Activated CD4-positive, alpha-beta T cell treated with anti-CD3 and anti-CD28 coated beads for 24 hours (primary cell): ENCODE results near the gene TRPM7.
"Not testable (repeated sequence)": the region's sequence is repeated elsewhere in the genome, so short reads cannot be mapped to it uniquely, and the experiment has no call there.

Experiments
- DNase-seq, 2 donors: peaks; one replicate each; pipeline ENCODE4 v3.0.0-alpha.2; 2020; ENCODE audit warnings: low read depth in 2 of 2

Gene TRPM7

DNA sequence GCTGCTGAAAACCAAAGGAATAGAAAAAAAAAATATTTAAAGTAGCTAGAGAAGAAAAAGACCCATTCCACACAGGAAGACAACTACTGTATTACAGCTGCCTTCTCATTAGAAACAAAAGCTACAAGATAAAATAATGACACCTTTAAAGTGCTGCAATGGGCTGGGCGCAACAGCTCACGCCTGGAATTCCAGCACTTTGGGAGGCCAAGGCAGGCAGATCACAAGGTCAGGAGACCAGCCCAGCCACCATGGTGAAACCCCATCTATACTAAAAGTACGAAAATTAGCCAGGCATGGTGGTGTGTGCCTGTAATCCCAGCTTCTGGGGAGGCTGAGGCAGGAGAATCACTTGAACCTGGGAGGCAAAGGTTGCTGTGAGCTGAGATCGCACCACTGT lies 31.0 kb downstream of the TRPM7 start:
- DNase-seq, result no peak

GRCh38 chr15:50653156-50653743 lies 33.3 kb downstream of the TRPM7 start:
- DNase-seq, result no peak

DNA sequence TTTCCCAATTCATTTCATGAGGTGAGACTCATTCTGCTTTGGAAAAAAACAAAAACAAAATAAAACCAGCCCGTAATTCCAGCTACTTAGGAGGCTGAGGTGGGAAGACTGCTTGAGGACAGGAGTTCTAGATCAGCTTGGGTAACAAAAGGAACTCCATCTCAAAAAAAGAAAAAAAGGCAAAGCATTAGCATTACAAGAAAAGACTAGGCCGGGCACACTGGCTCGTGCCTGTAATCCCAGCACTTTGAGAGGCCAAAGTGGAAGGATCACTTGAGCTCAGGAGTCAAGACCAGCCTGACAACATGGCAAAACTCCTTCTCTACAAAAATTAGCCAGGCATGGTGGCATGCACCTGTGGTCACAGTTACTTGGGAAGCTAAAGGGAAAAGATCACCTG lies 33.9 kb downstream of the TRPM7 start:
- DNase-seq, result no peak

GRCh38 chr15:50641318-50641717 lies 45.3 kb downstream of the TRPM7 start:
- no peak for DNase-seq

GRCh38 chr15:50636146-50636545 lies 50.5 kb downstream of the TRPM7 start:
- no peak for DNase-seq

GRCh38 chr15:50633653-50634052 lies 52.9 kb downstream of the TRPM7 start:
- no peak for DNase-seq

GRCh38 chr15:50628421-50628820 lies 58.2 kb downstream of the TRPM7 start:
- no peak for DNase-seq

DNA sequence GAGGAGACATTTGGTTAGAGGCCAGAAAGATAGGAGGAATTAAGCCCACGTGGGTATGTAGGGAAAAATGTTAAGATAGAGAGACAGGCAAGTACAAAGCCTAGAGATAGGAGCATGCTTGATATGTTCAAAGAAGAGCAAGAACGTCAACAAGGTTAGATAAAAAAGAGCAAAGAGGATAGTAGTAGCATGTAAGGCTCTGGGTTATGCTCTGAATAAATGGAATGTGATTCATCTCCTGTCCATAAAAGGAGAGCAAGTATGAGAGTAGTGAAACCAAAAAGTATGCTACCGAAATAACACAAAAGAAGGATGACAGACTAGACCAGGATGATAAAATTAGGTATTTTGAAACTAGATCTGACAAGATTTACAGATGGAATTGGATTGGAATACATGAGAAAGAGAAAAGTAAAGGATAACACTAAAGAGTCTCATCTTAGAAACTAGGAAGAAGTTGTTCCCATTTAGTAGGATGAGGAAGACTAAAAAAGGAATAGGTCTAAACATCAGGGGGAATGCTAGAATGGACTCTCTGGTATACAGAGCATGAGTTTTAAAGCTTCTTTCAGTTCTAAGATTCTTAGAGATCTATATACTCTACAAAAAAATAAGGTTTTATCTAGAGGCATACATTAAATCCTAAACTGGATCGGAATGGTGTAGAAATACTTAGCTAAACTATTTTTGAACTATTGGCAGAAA lies 59.1 kb downstream of the TRPM7 start:
- DNase-seq, result no peak

DNA sequence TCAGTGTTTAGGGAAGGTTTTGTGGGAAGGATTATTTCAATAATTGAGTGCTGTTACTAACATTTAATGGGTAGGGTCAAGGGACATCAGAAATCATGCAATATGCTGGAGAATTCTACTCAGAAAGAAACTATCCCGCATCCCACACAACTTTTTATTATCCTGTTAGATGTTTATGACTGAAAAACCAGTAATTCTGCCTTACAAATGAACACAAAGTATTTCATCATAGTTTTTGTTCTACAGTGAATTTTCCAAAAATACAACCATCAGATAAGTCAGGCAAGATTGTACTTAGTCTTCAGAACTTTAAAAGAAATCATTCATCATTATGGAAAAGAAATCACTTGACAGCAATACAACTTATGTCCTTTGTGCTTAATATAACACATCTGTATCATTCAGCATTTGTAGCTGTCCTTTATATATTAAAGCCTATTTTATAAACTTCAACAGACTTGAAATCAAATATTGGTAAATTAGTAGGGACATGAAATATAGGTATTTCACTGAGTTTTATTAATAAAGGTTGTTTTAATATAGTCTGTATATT lies 61.9 kb downstream of the TRPM7 start:
- DNase-seq, result no peak

GRCh38 chr15:50622361-50622943 lies 64.1 kb downstream of the TRPM7 start:
- not testable (repeated sequence) for DNase-seq

GRCh38 chr15:50616960-50617359 lies 69.6 kb downstream of the TRPM7 start:
- DNase-seq, result not testable (repeated sequence)

GRCh38 chr15:50616554-50616953 lies 70.0 kb downstream of the TRPM7 start:
- not testable (repeated sequence) for DNase-seq

DNA sequence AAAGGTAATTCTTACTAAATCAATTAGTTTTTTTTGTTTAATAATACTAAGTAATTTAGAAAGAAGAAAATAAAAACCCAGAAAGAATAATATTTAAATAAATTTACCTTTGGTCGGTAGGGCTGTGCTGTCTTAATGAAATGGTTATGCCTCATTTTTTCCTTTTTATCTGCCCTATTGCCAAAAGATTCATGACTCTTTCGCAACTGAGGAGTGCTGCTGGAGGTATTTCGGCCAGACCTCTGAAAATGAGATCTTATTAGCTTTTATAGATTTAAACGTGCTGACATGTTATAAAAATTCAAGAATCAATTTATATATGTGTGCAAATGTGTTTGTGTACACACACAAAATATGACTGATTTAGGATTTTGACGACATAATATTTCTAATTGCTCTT lies 73.0 kb downstream of the TRPM7 start:
- no peak for DNase-seq

- DNase-seq, result no peak
Measured at GRCh38 chr15:50607129-50607528, 79.5 kb downstream of the TRPM7 start.

DNA sequence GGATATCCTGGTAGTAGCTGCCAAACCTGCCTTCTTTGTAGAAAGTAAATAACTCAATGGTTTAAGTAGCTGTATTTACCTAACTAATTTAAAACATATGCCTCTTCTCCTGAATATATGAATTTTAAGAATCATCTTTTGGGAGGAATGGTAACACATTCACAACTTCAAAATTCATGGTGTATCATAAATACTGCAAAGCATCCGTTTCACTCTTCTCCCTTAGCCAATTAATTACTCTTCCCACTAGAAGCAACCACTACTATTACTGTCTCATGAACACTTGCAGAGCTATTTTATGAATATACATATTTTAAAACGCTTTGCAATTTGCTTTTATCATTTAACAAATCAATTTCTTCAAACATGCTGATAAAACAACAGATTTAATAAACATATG lies 81.1 kb downstream of the TRPM7 start:
- DNase-seq, result no peak

DNA sequence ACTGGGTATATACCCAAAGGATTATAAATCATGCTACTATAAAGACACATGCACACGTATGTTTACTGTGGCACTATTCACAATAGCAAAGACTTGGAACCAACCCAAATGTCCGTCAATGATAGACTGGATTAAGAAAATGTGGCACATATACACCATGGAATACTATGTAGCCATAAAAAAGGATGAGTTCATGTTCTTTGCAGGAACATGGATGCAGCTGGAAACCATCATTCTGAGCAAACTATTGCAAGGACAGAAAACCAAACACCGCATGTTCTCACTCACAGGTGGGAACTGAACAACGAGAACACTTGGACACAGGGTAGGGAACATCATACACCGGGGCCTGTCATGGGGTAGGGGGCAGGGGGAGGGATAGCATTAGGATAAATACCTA lies 84.6 kb downstream of the TRPM7 start:
- DNase-seq, result not testable (repeated sequence)

- no peak for DNase-seq
Measured at GRCh38 chr15:50594311-50594710, 92.3 kb downstream of the TRPM7 start.

GRCh38 chr15:50593761-50594160 lies 92.8 kb downstream of the TRPM7 start:
- no peak for DNase-seq

- no peak for DNase-seq
Measured at GRCh38 chr15:50590288-50590687, 96.3 kb downstream of the TRPM7 start.

DNA sequence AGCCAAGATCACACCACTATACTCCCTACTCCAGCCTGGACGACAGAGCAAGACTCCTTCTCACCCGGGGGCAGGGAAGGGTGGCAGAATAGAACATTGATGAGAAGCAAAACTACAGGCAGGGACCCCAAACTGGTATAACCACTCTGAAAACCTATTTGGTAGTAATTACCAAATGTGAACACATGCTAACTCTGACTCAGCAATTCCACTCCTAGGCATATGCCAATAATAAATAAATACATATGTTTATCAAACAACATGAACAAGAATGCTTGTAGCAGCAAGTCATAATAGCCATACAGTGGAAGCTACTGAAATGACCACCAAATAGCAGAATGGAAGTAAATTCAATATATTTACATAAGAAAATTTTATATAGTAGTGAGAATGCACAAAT lies 109.1 kb downstream of the TRPM7 start:
- DNase-seq, result no peak

DNA sequence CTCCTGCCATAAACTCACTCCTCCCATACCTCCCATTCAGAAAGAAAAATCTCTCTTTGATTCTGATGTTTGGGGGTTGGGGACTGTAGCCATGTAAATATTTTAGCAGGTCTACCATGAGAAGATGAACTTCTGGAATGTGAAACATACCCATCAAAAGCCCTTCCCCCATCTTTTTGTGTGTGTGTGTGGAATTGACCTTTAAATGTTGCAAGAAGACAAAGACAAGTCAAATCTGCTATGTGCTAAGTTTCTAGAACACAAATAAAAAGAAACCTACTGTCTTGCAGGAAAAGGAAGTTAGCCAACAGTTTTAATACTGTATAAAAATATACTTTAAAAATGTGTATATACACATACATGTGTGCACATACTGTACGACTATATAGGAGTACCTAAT lies 110.4 kb downstream of the TRPM7 start:
- DNase-seq, result no peak

DNA sequence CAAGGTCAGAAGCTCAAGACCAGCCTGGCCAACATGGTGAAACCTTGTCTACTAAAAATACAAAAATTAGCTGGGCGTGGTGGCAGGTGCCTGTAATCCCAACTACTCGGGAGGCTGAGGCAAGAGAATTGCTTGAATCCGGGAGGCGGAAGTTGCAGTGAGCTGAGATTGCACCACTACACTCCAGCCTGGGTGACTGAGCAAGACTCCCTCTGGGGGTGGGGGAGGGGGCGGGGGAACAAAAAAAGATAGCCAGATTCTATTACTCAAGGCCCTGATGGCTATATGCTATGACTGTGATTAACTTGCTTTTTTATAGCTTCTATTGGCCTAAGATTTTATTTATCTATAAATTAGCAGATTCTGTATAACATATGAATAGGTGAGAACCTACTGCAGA lies 112.8 kb downstream of the TRPM7 start:
- DNase-seq, result not testable (repeated sequence)

DNA sequence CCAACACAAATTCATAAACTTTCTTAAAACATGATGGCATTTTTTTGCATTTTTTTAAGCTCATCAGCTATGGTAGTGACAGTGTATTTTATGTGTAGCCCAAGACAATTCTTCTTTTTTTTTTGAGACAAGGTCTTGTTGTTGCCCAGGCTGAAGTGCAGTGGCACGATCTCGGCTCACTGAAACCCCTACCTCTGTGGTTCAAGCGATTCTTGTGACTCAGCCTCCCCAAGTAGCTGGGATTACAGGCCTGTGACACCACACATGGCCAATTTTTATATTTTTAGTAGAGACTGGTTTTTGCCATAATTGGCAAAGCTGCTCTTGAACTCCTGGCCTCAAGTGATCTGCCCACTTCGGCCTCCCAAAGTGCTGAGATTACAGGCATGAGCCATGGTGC lies 122.8 kb downstream of the TRPM7 start:
- no peak for DNase-seq
